Panc1 (cell line): ENCODE data around the gene TXNDC11. TPM values are rescaled to one million over a fixed set of nuclear protein-coding genes. Genes with fewer than 3 reads are reported as not detected.

ENCODE experiments used
- ATAC-seq: fragments of 200-7000 bp; cut with Tn5 transposase; 2 replicates; pipeline ENCODE4 v1.9.1; 2020; ENCODE audit warnings: mild to moderate bottlenecking, moderate library complexity
- BruUV-seq: library from RNA; stranded (reverse); fragments of 400-500 nt; replicated peaks from 2 replicates; lab custom pipeline; 2021; lab: Mats Ljungman, UMichigan
- CTCF ChIA-PET: fragments of 300-600 bp; sonication (Branson Sonifier 250); formaldehyde crosslinking; loops from one replicate; lab custom pipeline; 2022; ENCODE audit warnings: antibody characterized with exemption; lab: Charles Lee
- POLR2A ChIA-PET: fragments of 300-600 bp; sonication (Branson Sonifier 250); formaldehyde crosslinking; loops from one replicate; lab custom pipeline; 2022; ENCODE audit warnings: antibody characterized with exemption; lab: Charles Lee
- DNase-seq: peaks from one replicate; pipeline ENCODE4 v3.0.0-alpha.2; 2010; ENCODE audit warnings: low read depth, low spot score
- H3K27ac ChIP-seq: 2 replicates; pipeline ENCODE4 v1.5.1; 2011; ENCODE audit warnings: mild to moderate bottlenecking, low read length, inconsistent platforms
- H3K27me3 ChIP-seq: fragments of 200-500 bp; sonication (Bioruptor generic); 2 replicates; pipeline ENCODE4 v1.6.0; 2014; ENCODE audit warnings: low read length, inconsistent platforms; ENCODE audit not compliant: control insufficient read depth, insufficient read depth
- H3K36me3 ChIP-seq: fragments of 200-500 bp; sonication (Bioruptor generic); 2 replicates; pipeline ENCODE4 v1.5.1; 2014; ENCODE audit warnings: inconsistent platforms, mild to moderate bottlenecking, low read length, moderate library complexity; ENCODE audit not compliant: control insufficient read depth, insufficient read depth
- H3K4me1 ChIP-seq: 2 replicates; pipeline ENCODE4 v1.5.1; 2011; ENCODE audit warnings: inconsistent platforms, mild to moderate bottlenecking, low read length, moderate library complexity; ENCODE audit not compliant: control insufficient read depth, insufficient read depth
- H3K4me3 ChIP-seq, 2 experiments: 2 replicates each; pipeline ENCODE4 v1.5.1; 2011 to 2012; ENCODE audit warnings: low read depth in 2 of 2, low read length in 2 of 2, mild to moderate bottlenecking in 2 of 2, inconsistent platforms in 1 of 2, moderate library complexity in 1 of 2
- H3K9me3 ChIP-seq: fragments of 200-500 bp; sonication (Bioruptor generic); 2 replicates; pipeline ENCODE4 v1.5.1; 2014; ENCODE audit warnings: low read depth, mild to moderate bottlenecking, inconsistent platforms, low read length, moderate library complexity; ENCODE audit not compliant: control insufficient read depth, insufficient read depth
- CTCF ChIP-seq: fragments of 450-650 bp; IDR thresholded peaks from 2 replicates; pipeline ENCODE4 v1.5.1; 2017; ENCODE audit warnings: mild to moderate bottlenecking
- POLR2AphosphoS5 ChIP-seq: IDR thresholded peaks from 2 replicates; pipeline ENCODE4 v1.6.1; 2012; ENCODE audit warnings: mild to moderate bottlenecking, low read depth, low read length, moderate library complexity
- REST ChIP-seq, 2 experiments: IDR thresholded peaks; 2 replicates each; pipeline ENCODE4 v1.6.1; 2011 to 2012; ENCODE audit warnings: low read depth in 2 of 2, control low read depth in 1 of 2, low read length in 1 of 2, mild to moderate bottlenecking in 1 of 2, moderate library complexity in 1 of 2; ENCODE audit not compliant: insufficient read depth in 1 of 2
- SIN3A ChIP-seq: IDR thresholded peaks from 2 replicates; pipeline ENCODE4 v1.6.1; 2012; ENCODE audit warnings: low read depth, mild to moderate bottlenecking, low read length, moderate library complexity, borderline replicate concordance; ENCODE audit not compliant: insufficient read depth
- TCF7L2 ChIP-seq: IDR thresholded peaks from 2 replicates; pipeline ENCODE4 v1.6.1; 2011; ENCODE audit warnings: mild to moderate bottlenecking, low read depth, low read length, inconsistent platforms
- in situ Hi-C: cut with HindIII; loops from 2 replicates; pipeline ENCODE4 v1.10.0; 2016; ENCODE audit warnings: low sequenced_read_pairs, low pct_unique_long_range_greater_than_20kb
- intact Hi-C: fragments of 100-400 bp; cut with micrococcal nuclease; formaldehyde crosslinking; loops from one replicate; pipeline ENCODE4 v1.10.0; 2022; ENCODE audit not compliant: unreplicated experiment
- total RNA-seq: library from RNA; stranded (reverse); gene quantifications from one replicate; pipeline ENCODE4 v1.2.1, GENCODE V29; 2021; ENCODE audit not compliant: unreplicated experiment

TXNDC11 gene
- total RNA-seq, 1 experiment from 2014 or later, result 30.5 TPM

- intact Hi-C loops (no loop called here), in situ Hi-C loops (no loop called here)
- no TSS peak for BruUV-seq
- POLR2A ChIA-PET, result interaction anchor here (0.6 kb wide), 1 partner anchor 24 kb away, joined by 5 read pairs; no protein-coding TSS in a partner anchor
- TF ChIP-seq REST (IDR thresholded peaks at IDR 0.05; ENCODE audit: insufficient read depth in 1 of 2, low read depth in 2 of 2, low read length in 1 of 2), result no peak
- TF ChIP-seq TCF7L2, result no peak
- TF ChIP-seq POLR2AphosphoS5, result no peak
- no peak for TF ChIP-seq CTCF
- TF ChIP-seq SIN3A, result no peak
- ATAC-seq (no peak), DNase-seq (no peak)
- Histone ChIP-seq H3K27me3 (no peaks in the 10 kb centered on the region), H3K4me3 (no peak overlapping the region), H3K9me3 (no peaks in the 10 kb centered on the region), H3K27ac (no peak overlapping the region), H3K4me1 (no peaks in the 10 kb centered on the region), H3K36me3 (peaks cover 5% of the 10 kb centered on the region)
- CTCF ChIA-PET, result interaction anchor here (0.6 kb wide), 1 partner anchor 71 kb away, joined by 3 read pairs; no protein-coding TSS in a partner anchor
Measured at GRCh38 chr16:11691235-11691634, 51.4 kb downstream of the TXNDC11 start.

GRCh38 chr16:11689031-11689840, 53.4 kb downstream of the TXNDC11 start:
- Histone ChIP-seq H3K9me3 (no peaks in the 10 kb centered on the region), H3K27ac (no peak overlapping the region), H3K36me3 (peaks cover 8% of the 10 kb centered on the region), H3K27me3 (no peaks in the 10 kb centered on the region), H3K4me1 (no peaks in the 10 kb centered on the region), H3K4me3 (no peak overlapping the region)
- ChIA-PET POLR2A (no interaction called here), CTCF (interaction anchor here (1.2 kb wide), 1 partner anchor 157 kb away, joined by 3 read pairs; no protein-coding TSS in a partner anchor)
- in situ Hi-C loops, result no loop called here
- ATAC-seq (no peak), DNase-seq (no peak)
- no peak for TF ChIP-seq TCF7L2
- no peak for TF ChIP-seq SIN3A
- no peak for TF ChIP-seq REST (IDR thresholded peaks at IDR 0.05; ENCODE audit: insufficient read depth in 1 of 2, low read depth in 2 of 2, low read length in 1 of 2)
- no peak for TF ChIP-seq POLR2AphosphoS5
- TF ChIP-seq CTCF, result no peak
- no TSS peak for BruUV-seq
- intact Hi-C loops, result no loop called here
